Osteoblast (primary cell): ENCODE data around the gene TRPV4. TPM values are rescaled to one million over a fixed set of nuclear protein-coding genes. Genes with fewer than 3 reads are reported as not detected.

Experiments used
- DNase-seq: peaks from one replicate; pipeline ENCODE4 v3.0.0; 2011; ENCODE audit warnings: low spot score, mixed read lengths; ENCODE audit not compliant: insufficient read length; ENCODE audit errors: missing footprints
- H2AFZ ChIP-seq: 2 replicates; pipeline ENCODE4 v1.6.0; 2011; ENCODE audit warnings: mild to moderate bottlenecking, low read length
- H3K27ac ChIP-seq: 2 replicates; pipeline ENCODE4 v1.5.1; 2011; ENCODE audit warnings: mild to moderate bottlenecking, low read depth, low read length, moderate library complexity
- H3K27me3 ChIP-seq: 2 replicates; pipeline ENCODE4 v1.6.0; 2012; ENCODE audit warnings: mild to moderate bottlenecking, control low read depth, inconsistent platforms, low read length, moderate library complexity; ENCODE audit not compliant: insufficient read depth
- H3K36me3 ChIP-seq: 2 replicates; pipeline ENCODE4 v1.5.1; 2011; ENCODE audit warnings: mild to moderate bottlenecking, low read length, control low read depth, moderate library complexity; ENCODE audit not compliant: insufficient read depth
- H3K4me1 ChIP-seq: 2 replicates; pipeline ENCODE4 v1.5.1; 2011; ENCODE audit warnings: mild to moderate bottlenecking, low read length, control low read depth, moderate library complexity; ENCODE audit not compliant: insufficient read depth
- H3K4me2 ChIP-seq: 2 replicates; pipeline ENCODE4 v1.6.0; 2011; ENCODE audit warnings: mild to moderate bottlenecking, low read length; ENCODE audit not compliant: insufficient read depth
- H3K4me3 ChIP-seq: fragments of 200-600 bp; sonication (generic); 3 replicates; pipeline ENCODE4 v1.5.1; 2012; ENCODE audit warnings: mild to moderate bottlenecking, low read length, inconsistent platforms; ENCODE audit not compliant: insufficient read depth
- H3K79me2 ChIP-seq: 2 replicates; pipeline ENCODE4 v1.6.0; 2012; ENCODE audit warnings: mild to moderate bottlenecking, low read length, control low read depth, inconsistent platforms; ENCODE audit not compliant: insufficient read depth
- H3K9me3 ChIP-seq: 2 replicates; pipeline ENCODE4 v1.5.1; 2011; ENCODE audit warnings: low read depth, low read length, control low read depth
- H4K20me1 ChIP-seq: 2 replicates; pipeline ENCODE4 v1.6.0; 2012; ENCODE audit warnings: mild to moderate bottlenecking, low read length, control low read depth; ENCODE audit not compliant: insufficient read depth
- CTCF ChIP-seq: IDR thresholded peaks from 2 replicates; pipeline ENCODE4 v1.5.1; 2011; ENCODE audit warnings: mild to moderate bottlenecking, low read depth, low read length, moderate library complexity; ENCODE audit errors: extremely low read depth
- total RNA-seq: library from RNA; depleted of rRNA; stranded (reverse); fragments of >200 nt; gene quantifications from 2 replicates; pipeline ENCODE4 v1.2.3, GENCODE V29; 2012

The TRPV4 gene
- total RNA-seq, 1 donor, result 5.8 TPM

DNA sequence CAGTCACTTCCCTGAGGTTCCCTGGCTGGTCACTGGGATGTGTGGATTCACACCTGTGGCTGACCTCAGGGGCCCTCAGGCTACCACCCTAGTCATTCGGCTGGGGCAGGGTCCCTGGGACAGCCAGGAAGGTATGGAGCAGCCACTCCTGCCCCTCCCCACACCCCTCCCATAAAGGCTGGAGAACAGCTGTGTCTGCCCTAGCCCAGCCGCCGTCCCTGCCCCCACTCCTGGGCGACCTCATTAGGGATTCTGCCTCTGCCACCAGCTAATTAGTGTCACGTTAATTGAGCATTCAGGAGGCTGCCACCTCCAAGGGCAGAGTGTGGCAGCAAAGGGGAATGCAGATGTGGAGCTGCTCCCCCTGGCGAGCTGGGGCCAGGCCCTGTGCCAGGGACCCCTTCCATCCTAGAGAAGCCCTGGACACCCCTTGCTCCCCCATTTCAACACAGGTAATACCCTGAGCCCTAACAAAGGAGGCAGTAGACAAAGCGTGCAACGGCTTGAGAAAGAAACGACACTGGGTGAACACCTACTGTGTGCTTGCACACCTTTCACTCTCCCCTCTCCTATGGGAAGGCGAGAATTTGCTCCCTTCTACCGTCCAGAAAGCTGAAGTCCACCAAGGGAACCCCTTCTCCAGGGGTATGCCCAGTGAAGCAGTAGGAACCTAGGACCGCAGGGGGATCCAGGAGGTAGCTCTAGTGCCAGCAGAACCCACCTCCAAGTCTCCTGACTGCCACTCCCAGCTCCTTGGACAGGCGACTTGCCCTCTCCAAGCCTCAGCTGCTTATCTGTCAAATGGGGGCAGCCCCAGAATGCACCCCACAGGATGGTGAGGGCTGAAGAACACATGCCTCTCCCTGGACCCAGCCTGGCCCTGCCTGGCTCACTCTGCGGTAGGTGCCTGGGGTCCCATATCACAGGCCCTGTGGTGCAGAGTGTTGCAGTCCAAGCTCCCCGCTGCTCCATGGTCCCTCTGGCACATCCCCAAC is 74.5 kb downstream of the TRPV4 start:
- H3K79me2 ChIP-seq, result no peaks in the 10 kb centered on the region
- no peak overlapping the region for H2AFZ ChIP-seq
- H3K9me3 ChIP-seq, result peaks cover 6% of the 10 kb centered on the region
- DNase-seq, result peak; percentile 14
- H3K4me2 ChIP-seq, result no peak overlapping the region
- H3K27ac ChIP-seq, result no peak overlapping the region
- TF ChIP-seq CTCF, result no peak
- H4K20me1 ChIP-seq, result no peaks in the 10 kb centered on the region
- H3K4me3 ChIP-seq, result no peak overlapping the region
- H3K36me3 ChIP-seq, result no peaks in the 10 kb centered on the region
- H3K4me1 ChIP-seq, result no peaks in the 10 kb centered on the region
- H3K27me3 ChIP-seq, result no peaks in the 10 kb centered on the region

DNA sequence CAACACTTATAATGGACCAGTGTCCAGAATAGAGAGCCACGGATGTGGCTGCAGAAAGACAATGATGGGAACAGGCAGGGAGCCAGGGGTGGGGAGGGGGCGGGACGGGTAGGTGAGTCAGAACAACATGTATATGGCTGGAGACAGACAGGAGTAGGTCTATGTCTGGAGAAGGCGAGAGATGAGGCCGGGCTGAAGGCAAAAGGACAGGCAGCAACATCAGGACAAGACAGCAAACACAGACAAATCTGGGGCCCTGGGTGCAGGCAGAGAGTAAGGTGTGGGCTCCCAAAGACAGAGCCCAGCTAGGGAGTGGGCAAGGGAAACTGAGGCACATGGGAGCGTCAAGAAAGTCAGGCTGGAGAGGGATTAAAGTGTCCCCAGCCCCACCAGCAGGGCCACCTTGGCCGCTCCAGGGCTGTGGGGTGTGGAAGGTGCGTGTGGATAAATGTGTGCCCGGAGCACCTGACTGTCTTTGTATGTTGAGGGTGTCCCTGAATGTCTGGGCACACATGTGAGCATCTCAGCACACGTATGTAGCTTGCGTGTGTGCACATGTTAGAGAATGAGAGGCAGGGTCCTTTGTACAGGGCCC is 75.4 kb downstream of the TRPV4 start:
- Histone ChIP-seq H3K27ac (no peak overlapping the region), H3K27me3 (no peaks in the 10 kb centered on the region), H3K4me1 (no peaks in the 10 kb centered on the region), H4K20me1 (no peaks in the 10 kb centered on the region), H3K36me3 (no peaks in the 10 kb centered on the region), H3K4me3 (no peak overlapping the region), H3K79me2 (no peaks in the 10 kb centered on the region), H3K9me3 (peaks cover 2% of the 10 kb centered on the region), H2AFZ (no peak overlapping the region), H3K4me2 (no peak overlapping the region)
- TF ChIP-seq CTCF, result no peak
- DNase-seq, result peak; percentile 58

GRCh38 chr12:109756457-109756856 is 76.7 kb downstream of the TRPV4 start:
- no peak overlapping the region for H3K4me3 ChIP-seq
- no peak overlapping the region for H3K4me2 ChIP-seq
- TF ChIP-seq CTCF, result no peak
- H3K27me3 ChIP-seq, result peaks cover 5% of the 10 kb centered on the region
- H2AFZ ChIP-seq, result no peak overlapping the region
- H3K79me2 ChIP-seq, result no peaks in the 10 kb centered on the region
- no peaks in the 10 kb centered on the region for H3K4me1 ChIP-seq
- no peak for DNase-seq
- peaks cover 2% of the 10 kb centered on the region for H3K9me3 ChIP-seq
- H4K20me1 ChIP-seq, result no peaks in the 10 kb centered on the region
- H3K36me3 ChIP-seq, result no peaks in the 10 kb centered on the region
- H3K27ac ChIP-seq, result no peak overlapping the region

DNA sequence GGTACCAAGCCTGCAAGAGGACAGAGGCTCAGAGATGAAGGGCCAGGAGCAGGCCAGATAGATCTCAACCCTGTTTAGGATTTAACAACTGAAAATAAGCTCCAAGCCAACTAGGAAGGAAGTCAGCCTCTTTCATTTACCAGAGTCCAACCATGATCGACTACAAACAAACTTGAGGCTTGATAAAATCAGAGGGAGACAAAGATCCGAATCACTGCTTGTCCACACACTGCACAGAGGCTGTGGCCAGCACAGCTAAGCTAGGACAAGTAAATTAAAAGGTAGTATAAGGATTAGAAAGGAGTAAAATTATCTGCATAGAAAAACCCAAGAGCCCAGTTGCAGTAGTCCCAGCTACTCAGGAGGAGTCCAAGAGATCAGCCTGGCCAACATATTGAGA is 79.2 kb downstream of the TRPV4 start:
- Histone ChIP-seq H3K4me3 (no peak overlapping the region), H3K9me3 (peaks cover 2% of the 10 kb centered on the region), H3K27ac (no peak overlapping the region), H3K4me2 (no peak overlapping the region), H3K79me2 (no peaks in the 10 kb centered on the region), H2AFZ (no peak overlapping the region), H3K27me3 (peaks cover 5% of the 10 kb centered on the region), H3K36me3 (no peaks in the 10 kb centered on the region), H3K4me1 (no peaks in the 10 kb centered on the region), H4K20me1 (no peaks in the 10 kb centered on the region)
- no peak for TF ChIP-seq CTCF
- peak; percentile 52 for DNase-seq
